Measurements from ENCODE around the gene TMOD2. TPM values are rescaled to one million over a fixed set of nuclear protein-coding genes. Genes with fewer than 3 reads are reported as not detected.

TMOD2 gene
- total RNA-seq, 1 experiment from 2014 or later = 3.0 TPM

DNA sequence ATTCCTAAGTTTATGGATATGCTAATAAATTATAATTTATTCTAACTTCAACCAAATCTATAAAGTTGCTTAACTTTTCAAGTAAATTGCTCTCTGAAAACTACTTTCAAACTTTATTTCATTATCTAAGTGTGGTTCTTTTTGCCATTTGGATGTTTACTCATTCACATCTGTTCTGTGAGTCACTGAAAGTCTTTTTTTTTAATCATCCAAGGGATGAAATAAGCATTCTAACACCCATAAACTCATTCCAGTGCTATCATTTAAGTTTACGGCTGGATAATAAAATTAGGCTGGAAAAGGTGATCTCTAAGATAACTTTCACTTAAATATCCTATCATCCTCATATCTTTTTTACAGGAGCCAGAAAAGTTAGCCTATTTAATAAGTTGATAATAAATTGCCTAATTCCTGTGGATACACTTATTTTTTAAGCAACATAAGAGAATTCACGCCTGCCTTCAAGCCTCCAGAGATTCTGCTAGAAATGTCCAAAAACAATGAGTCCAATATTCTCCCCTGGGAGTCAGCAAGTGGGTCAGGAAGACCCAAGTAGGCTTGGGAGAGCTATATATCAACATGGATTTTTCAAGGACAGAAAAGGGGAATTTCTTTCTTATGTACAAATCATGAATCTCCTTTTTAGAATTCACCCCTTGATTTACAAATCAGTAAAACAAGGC is 44.3 kb upstream of the TMOD2 start:
- TF ChIP-seq, protein P1, sequence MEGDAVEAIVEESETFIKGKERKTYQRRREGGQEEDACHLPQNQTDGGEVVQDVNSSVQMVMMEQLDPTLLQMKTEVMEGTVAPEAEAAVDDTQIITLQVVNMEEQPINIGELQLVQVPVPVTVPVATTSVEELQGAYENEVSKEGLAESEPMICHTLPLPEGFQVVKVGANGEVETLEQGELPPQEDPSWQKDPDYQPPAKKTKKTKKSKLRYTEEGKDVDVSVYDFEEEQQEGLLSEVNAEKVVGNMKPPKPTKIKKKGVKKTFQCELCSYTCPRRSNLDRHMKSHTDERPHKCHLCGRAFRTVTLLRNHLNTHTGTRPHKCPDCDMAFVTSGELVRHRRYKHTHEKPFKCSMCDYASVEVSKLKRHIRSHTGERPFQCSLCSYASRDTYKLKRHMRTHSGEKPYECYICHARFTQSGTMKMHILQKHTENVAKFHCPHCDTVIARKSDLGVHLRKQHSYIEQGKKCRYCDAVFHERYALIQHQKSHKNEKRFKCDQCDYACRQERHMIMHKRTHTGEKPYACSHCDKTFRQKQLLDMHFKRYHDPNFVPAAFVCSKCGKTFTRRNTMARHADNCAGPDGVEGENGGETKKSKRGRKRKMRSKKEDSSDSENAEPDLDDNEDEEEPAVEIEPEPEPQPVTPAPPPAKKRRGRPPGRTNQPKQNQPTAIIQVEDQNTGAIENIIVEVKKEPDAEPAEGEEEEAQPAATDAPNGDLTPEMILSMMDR (conservative IDR thresholded peaks at IDR 0.05) = no peak
- H3K27ac Mint-ChIP-seq = no peak overlapping the region
- Histone ChIP-seq H3K4ac (ENCODE audit: low read depth, low read length) (no peak overlapping the region), H3K79me2 (ENCODE audit: insufficient read depth, low read length) (no peaks in the 10 kb centered on the region), H3T11ph (ENCODE audit: low read length) (no peak overlapping the region), H3K27ac (ENCODE audit: insufficient read length, low read depth, low read length) (no peak overlapping the region), H4K5ac (ENCODE audit: insufficient read length, low read depth, low read length) (no peak overlapping the region), H2BK15ac (ENCODE audit: low read depth, low read length) (no peak overlapping the region), H3K18ac (ENCODE audit: insufficient read length, low read depth, low read length) (no peak overlapping the region), H2BK12ac (ENCODE audit: insufficient read length, low read depth, low read length) (no peak overlapping the region), H3K9ac (ENCODE audit: extremely low read depth, insufficient read length, low read length) (no peak overlapping the region), H2BK5ac (ENCODE audit: insufficient read length, low read length) (no peak overlapping the region), H4K20me1 (ENCODE audit: control insufficient read depth, insufficient read depth, insufficient read length) (no peaks in the 10 kb centered on the region), H3K4me1 (ENCODE audit: insufficient read depth, low read length) (no peaks in the 10 kb centered on the region), H2AFZ (ENCODE audit: low read length) (no peak overlapping the region), H3K23ac (ENCODE audit: insufficient read length, low read depth, low read length) (no peak overlapping the region), H3K23me2 (ENCODE audit: insufficient read length, low read depth, low read length, poor library complexity, severe bottlenecking) (no peaks in the 10 kb centered on the region), H3K9me3 (ENCODE audit: control insufficient read depth, low read depth, low read length) (no peaks in the 10 kb centered on the region), H2AK5ac (ENCODE audit: insufficient read length, low read length) (no peak overlapping the region), H3K27me3 (ENCODE audit: insufficient read depth, low read length) (no peaks in the 10 kb centered on the region), H3K4me2 (ENCODE audit: insufficient read depth, insufficient read length, low read length) (no peak overlapping the region), H3K79me1 (ENCODE audit: insufficient read depth, low read depth, low read length, poor library complexity, severe bottlenecking) (no peaks in the 10 kb centered on the region), H3K14ac (ENCODE audit: insufficient read depth, low read length) (no peak overlapping the region), H3K56ac (ENCODE audit: insufficient read length, low read depth, low read length) (no peak overlapping the region), H2BK120ac (ENCODE audit: low read depth, low read length, poor library complexity, severe bottlenecking) (no peak overlapping the region), H2BK20ac (ENCODE audit: low read depth, low read length, poor library complexity, severe bottlenecking) (no peak overlapping the region), H4K8ac (replicated peaks; ENCODE audit: insufficient read length, low read depth, low read length) (no peak overlapping the region), H4K91ac (ENCODE audit: insufficient read length, low read depth, low read length) (no peak overlapping the region)
- H3K36me3 Mint-ChIP-seq (ENCODE audit: insufficient read depth in 1 of 3, low read depth in 3 of 3) = peaks cover 0 to 6% (median 0%) of the 10 kb centered on the region in 3 experiments; a peak in 1 of 7 replicates
- no peak overlapping the region for H3K4me3 Mint-ChIP-seq
- DNase-seq = no peak
- no peaks in the 10 kb centered on the region for H3K9me3 Mint-ChIP-seq
- no peaks in the 10 kb centered on the region for H3K4me1 Mint-ChIP-seq
- WGBS (ENCODE audit: extremely low coverage, insufficient read length, low lambda C conversion rate) = no CpG with 5 or more reads among the region's 2 CpGs
- H3K27me3 Mint-ChIP-seq (ENCODE audit: low read depth) = no peaks in the 10 kb centered on the region
